ENCODE data around the gene DLGAP4.
"Not testable (repeated sequence)": the region's sequence is repeated elsewhere in the genome, so short reads cannot be mapped to it uniquely, and the experiment has no call there.

The DLGAP4 gene

GRCh38 chr20:36359668-36360406 is 53.7 kb downstream of the DLGAP4 start:
- DNase-seq: no peak

- DNase-seq: no peak
Measured at GRCh38 chr20:36360429-36360828, 54.3 kb downstream of the DLGAP4 start.

GRCh38 chr20:36361406-36361805 is 55.3 kb downstream of the DLGAP4 start:
- DNase-seq: no peak

- no peak for DNase-seq
Measured at GRCh38 chr20:36362261-36362660, 56.1 kb downstream of the DLGAP4 start.

- no peak for DNase-seq
Measured at GRCh38 chr20:36362978-36363713, 57.0 kb downstream of the DLGAP4 start.

GRCh38 chr20:36364506-36364905 is 58.4 kb downstream of the DLGAP4 start:
- DNase-seq: no peak

- DNase-seq: no peak
Measured at GRCh38 chr20:36366623-36367369, 60.7 kb downstream of the DLGAP4 start.

GRCh38 chr20:36367370-36367745 is 61.2 kb downstream of the DLGAP4 start:
- DNase-seq: no peak

GRCh38 chr20:36367907-36368799 is 62.0 kb downstream of the DLGAP4 start:
- no peak for DNase-seq

- DNase-seq: no peak
Measured at GRCh38 chr20:36368869-36369268, 62.7 kb downstream of the DLGAP4 start.

- no peak for DNase-seq
Measured at GRCh38 chr20:36369739-36370138, 63.6 kb downstream of the DLGAP4 start.

- DNase-seq: no peak
Measured at GRCh38 chr20:36370991-36371790, 65.1 kb downstream of the DLGAP4 start.

- no peak for DNase-seq
Measured at GRCh38 chr20:36372666-36373065, 66.5 kb downstream of the DLGAP4 start.

- DNase-seq: no peak
Measured at GRCh38 chr20:36373089-36373488, 67.0 kb downstream of the DLGAP4 start.

- DNase-seq: no peak
Measured at GRCh38 chr20:36374995-36375394, 68.9 kb downstream of the DLGAP4 start.

GRCh38 chr20:36377348-36378326 is 71.5 kb downstream of the DLGAP4 start:
- no peak for DNase-seq

- DNase-seq: no peak
Measured at GRCh38 chr20:36378686-36379085, 72.5 kb downstream of the DLGAP4 start.

- not testable (repeated sequence) for DNase-seq
Measured at GRCh38 chr20:36379914-36380313, 73.8 kb downstream of the DLGAP4 start.

- DNase-seq: no peak
Measured at GRCh38 chr20:36384022-36384619, 78.0 kb downstream of the DLGAP4 start.

GRCh38 chr20:36385503-36385902 is 79.4 kb downstream of the DLGAP4 start:
- DNase-seq: no peak
